SK-N-MC (cell line): ENCODE data around the gene GUCD1.

Experiments
- DNase-seq: peaks from one replicate; pipeline ENCODE4 v3.0.0-alpha.2; 2011; ENCODE audit warnings: low read depth, low spot score
- H3K27ac ChIP-seq: fragments of 200-600 bp; sonication (generic); 2 replicates; pipeline ENCODE4 v1.5.1; 2016; ENCODE audit warnings: mixed run types
- H3K36me3 ChIP-seq: fragments of 200-600 bp; sonication (generic); 2 replicates; pipeline ENCODE4 v1.6.1; 2017; ENCODE audit warnings: antibody characterized with exemption, low read length, mixed read lengths; ENCODE audit not compliant: insufficient read depth
- H3K4me3 ChIP-seq: fragments of 200-600 bp; sonication (generic); 2 replicates; pipeline ENCODE4 v1.5.1; 2016
- H3K9ac ChIP-seq: fragments of 200-600 bp; sonication (generic); 2 replicates; pipeline ENCODE4 v1.8.0; 2017; ENCODE audit warnings: mixed run types, mixed read lengths; ENCODE audit not compliant: insufficient read length
- H3K9me3 ChIP-seq: fragments of 200-600 bp; sonication (generic); 2 replicates; pipeline ENCODE4 v1.6.1; 2017; ENCODE audit warnings: low read depth, mild to moderate bottlenecking, antibody characterized with exemption, low read length, moderate library complexity, mixed read lengths
- EZH2 ChIP-seq: fragments of 200-600 bp; sonication (generic); IDR thresholded peaks from one replicate; pipeline ENCODE4 v1.6.1; 2017; ENCODE audit warnings: antibody characterized with exemption
- FOXP2 ChIP-seq: optimal IDR thresholded peaks from 2 replicates; pipeline ENCODE3; 2011; ENCODE audit warnings: mild to moderate bottlenecking, moderate library complexity; ENCODE audit not compliant: insufficient read depth; ENCODE audit errors: extremely low read length, control extremely low read depth
- POLR2AphosphoS5 ChIP-seq: IDR thresholded peaks from 2 replicates; pipeline ENCODE4 v1.6.1; 2012; ENCODE audit warnings: mild to moderate bottlenecking, low read depth, low read length, borderline replicate concordance

Gene GUCD1

DNA sequence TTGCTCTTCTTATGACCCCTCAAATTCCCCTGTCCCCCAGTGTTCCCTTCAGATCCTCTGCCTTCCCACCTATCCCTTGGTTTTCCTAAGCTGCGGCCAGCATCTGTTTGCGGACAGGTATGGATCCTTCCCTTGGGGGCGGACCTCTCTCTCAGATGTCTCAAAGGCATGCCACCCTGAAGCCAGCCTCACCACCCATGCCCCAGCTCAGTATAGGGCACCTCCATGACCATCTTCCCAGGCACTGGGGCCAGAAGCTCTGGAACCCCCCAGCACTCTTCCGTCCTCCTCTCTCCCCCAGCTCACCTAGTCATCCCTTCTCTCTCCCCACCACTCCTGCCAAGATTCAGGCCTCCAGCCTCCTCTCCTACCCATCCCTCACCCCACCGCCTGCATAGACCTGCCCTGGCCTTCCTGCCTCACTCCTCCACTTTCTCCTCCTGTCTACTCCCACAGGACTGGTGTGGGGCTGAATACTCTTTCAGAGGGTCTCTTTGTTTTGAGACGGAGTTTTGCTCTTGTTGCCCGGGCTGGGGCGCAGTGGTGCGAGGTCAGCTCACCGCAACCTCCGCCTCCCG, 35.7 kb upstream of the GUCD1 start:
- TF ChIP-seq POLR2AphosphoS5 = no peak
- TF ChIP-seq EZH2 = no peak
- TF ChIP-seq FOXP2 = no peak
- no peak for DNase-seq
- H3K27ac ChIP-seq = no peak overlapping the region
- no peaks in the 10 kb centered on the region for H3K9me3 ChIP-seq
- no peak overlapping the region for H3K4me3 ChIP-seq
- no peaks in the 10 kb centered on the region for H3K36me3 ChIP-seq
- no peak overlapping the region for H3K9ac ChIP-seq

DNA sequence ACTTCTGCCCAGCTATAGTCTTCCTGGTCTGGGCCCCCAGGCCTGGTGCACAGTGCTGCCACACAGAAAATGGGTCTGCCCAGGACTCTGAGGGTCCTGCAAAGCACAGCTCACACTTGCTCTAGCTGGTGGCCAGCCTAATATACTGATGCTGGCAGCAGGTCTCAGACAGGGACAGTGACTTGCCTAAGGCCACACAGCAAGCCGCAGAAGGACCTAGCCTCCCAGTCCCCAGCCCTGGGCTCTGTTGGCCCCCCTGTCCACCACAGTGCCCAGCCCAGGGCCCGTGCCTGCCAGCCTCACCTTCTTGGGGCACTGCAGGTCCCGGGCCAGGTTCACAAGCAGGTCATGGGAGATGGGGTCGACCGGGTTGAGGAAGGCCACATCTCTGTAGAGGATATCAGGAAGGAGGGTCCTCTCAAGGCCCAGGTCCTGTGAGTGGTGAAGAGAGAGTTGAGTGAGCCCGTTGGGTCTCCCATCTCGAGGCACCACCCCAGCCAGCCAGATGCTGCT, 34.6 kb upstream of the GUCD1 start:
- Histone ChIP-seq H3K27ac (no peak overlapping the region), H3K4me3 (no peak overlapping the region), H3K9me3 (no peaks in the 10 kb centered on the region), H3K9ac (no peak overlapping the region), H3K36me3 (no peaks in the 10 kb centered on the region)
- DNase-seq = no peak
- no peak for TF ChIP-seq POLR2AphosphoS5
- no peak for TF ChIP-seq EZH2
- TF ChIP-seq FOXP2 = no peak

DNA sequence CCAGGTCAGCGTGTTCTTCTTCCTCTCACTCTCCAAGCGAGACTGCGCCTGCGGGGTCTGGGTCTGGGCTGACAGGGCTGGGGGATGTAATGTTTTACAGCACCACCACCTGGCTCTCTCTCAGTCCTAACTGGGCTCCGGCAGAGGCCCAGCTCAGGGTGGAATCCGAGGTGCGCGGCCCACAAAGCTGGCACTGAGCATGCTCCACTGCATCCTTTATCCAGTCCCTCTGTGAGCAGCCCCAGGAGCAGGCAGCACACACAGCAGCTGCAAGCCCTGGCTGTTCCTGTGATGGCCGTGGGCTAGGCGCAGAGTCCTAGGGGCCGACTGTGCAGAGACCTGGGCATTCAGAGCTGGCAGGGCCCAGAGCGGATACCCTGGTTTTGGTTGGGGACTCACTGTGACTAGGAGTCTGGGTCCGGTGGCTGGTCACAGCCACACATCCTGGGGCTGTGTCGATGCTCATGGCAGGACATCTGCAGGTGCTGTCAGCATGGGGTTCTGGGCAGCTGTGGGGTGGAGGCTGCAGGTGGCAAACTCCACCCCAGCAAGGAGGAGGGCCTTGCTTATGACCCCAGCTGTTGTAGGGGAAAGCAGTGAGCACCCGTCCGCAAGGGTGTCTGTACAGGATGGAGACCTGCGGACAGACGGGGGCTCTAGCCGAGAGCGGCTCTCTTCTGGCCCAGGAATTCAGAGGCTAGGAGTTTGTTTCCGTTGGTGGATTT, 34.0 kb upstream of the GUCD1 start:
- Histone ChIP-seq H3K4me3 (no peak overlapping the region), H3K9me3 (no peaks in the 10 kb centered on the region), H3K27ac (no peak overlapping the region), H3K9ac (no peak overlapping the region), H3K36me3 (no peaks in the 10 kb centered on the region)
- no peak for DNase-seq
- no peak for TF ChIP-seq EZH2
- no peak for TF ChIP-seq FOXP2
- no peak for TF ChIP-seq POLR2AphosphoS5

DNA sequence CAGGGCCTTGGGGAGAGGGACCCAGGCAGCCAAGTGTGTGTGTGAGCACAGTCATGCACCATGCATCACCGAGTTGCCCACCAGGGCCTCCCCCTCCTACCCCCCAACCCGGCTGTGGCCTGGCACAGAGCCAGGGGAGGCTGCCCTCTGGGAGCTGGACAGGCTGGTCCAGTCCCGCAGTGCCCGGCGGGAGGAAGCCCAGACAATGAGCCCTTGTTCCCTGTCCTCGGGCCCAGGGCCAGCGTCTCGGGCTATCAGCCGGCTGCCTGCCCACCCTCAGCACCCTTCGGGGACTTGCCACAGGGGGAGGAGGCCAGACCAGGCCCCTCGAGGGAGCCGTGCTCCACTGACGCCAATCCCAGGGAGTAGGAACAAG, 33.4 kb upstream of the GUCD1 start:
- DNase-seq = no peak

DNA sequence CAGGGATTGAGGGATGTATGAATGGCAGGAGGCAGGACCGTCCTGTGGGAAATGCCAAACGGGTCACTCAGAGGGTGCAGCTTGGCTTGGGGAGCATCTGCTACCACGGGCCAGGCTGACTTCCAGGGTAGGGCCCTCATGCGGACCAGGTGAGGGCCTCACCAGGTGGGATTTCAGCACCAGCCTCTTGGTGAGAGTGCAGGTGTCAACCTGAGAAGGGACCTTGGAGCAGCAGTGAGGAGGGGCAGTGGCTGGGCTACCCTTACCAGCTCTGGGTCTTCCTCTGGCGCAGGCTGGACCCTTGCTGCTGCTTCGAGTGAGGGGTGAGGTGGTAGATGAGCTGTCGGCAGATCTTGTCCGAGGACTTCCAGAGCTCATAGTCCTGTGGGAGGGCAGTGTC, 33.0 kb upstream of the GUCD1 start:
- H3K9ac ChIP-seq = no peak overlapping the region
- no peak for DNase-seq
- TF ChIP-seq EZH2 = no peak
- no peak for TF ChIP-seq FOXP2
- TF ChIP-seq POLR2AphosphoS5 = no peak
- no peak overlapping the region for H3K4me3 ChIP-seq
- no peak overlapping the region for H3K27ac ChIP-seq
- H3K36me3 ChIP-seq = no peaks in the 10 kb centered on the region
- no peaks in the 10 kb centered on the region for H3K9me3 ChIP-seq

More for the DNA sequence above, 33.4 kb upstream of the GUCD1 start:
- TF ChIP-seq EZH2 = no peak
- no peak for TF ChIP-seq FOXP2
- TF ChIP-seq POLR2AphosphoS5 = no peak
- Histone ChIP-seq H3K9me3 (no peaks in the 10 kb centered on the region), H3K36me3 (no peaks in the 10 kb centered on the region), H3K9ac (no peak overlapping the region), H3K4me3 (no peak overlapping the region), H3K27ac (no peak overlapping the region)

GRCh38 chr22:24587251-24587650, 32.3 kb upstream of the GUCD1 start:
- Histone ChIP-seq H3K27ac (no peak overlapping the region), H3K9ac (no peak overlapping the region), H3K36me3 (no peaks in the 10 kb centered on the region), H3K9me3 (no peaks in the 10 kb centered on the region), H3K4me3 (no peak overlapping the region)
- DNase-seq = no peak
- TF ChIP-seq POLR2AphosphoS5 (no peak), FOXP2 (no peak), EZH2 (no peak)

DNA sequence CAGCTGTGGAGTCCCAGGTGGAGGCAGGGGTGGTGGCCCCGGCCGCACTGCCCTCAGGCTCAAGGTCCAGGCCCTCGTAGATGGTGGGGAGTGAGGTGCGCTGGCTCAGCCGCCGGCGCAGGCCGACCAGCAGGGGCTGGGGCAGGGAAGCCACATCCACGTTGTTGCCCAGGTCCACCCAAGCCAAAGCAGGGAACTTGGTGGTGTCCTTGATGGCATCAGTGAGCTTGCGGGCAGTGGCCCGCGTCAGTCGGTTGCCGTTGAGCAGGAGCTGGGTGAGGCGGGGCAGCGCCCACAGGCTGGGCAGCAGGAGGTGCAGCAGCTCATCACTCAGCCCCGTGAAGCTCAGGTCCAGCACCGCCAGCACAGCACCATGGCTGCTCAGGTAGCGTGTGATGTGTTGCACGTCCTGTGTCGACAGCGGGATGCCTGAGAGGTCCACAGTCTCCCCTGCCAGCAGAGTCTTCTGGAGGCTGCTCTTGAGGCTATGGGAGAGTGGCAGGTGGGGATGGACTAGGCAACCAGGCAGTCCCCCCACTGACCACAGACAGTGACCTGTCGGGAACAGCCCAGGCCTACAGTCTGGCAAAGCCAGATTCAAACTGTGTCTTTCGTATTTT, 31.1 kb upstream of the GUCD1 start:
- Histone ChIP-seq H3K9ac (no peak overlapping the region), H3K27ac (no peak overlapping the region), H3K4me3 (no peak overlapping the region), H3K9me3 (no peaks in the 10 kb centered on the region), H3K36me3 (no peaks in the 10 kb centered on the region)
- no peak for TF ChIP-seq POLR2AphosphoS5
- no peak for TF ChIP-seq EZH2
- no peak for TF ChIP-seq FOXP2
- no peak for DNase-seq

- no peak overlapping the region for H3K4me3 ChIP-seq
- H3K9ac ChIP-seq = no peak overlapping the region
- no peak overlapping the region for H3K27ac ChIP-seq
- H3K36me3 ChIP-seq = no peaks in the 10 kb centered on the region
- no peaks in the 10 kb centered on the region for H3K9me3 ChIP-seq
- no peak for TF ChIP-seq POLR2AphosphoS5
- no peak for TF ChIP-seq EZH2
- no peak for DNase-seq
Measured at GRCh38 chr22:24585461-24585860, 30.5 kb upstream of the GUCD1 start.
